COR-L47 (cell line): ENCODE results near the gene PTH.

ENCODE experiments used
- DNase-seq: peaks from one replicate; lab custom pipeline; 2025; lab: John Stamatoyannopoulos, UW

The PTH gene

GRCh38 chr11:13495929-13496328, at the start of gene PTH:
TSS of gene PTH (minus strand) at chr11:13495997. CDS start at chr11:13492855, 3,142 bp downstream.
- DNase-seq = no peak

GRCh38 chr11:13538044-13538443, 42.2 kb upstream of the PTH start:
- DNase-seq = no peak

DNA sequence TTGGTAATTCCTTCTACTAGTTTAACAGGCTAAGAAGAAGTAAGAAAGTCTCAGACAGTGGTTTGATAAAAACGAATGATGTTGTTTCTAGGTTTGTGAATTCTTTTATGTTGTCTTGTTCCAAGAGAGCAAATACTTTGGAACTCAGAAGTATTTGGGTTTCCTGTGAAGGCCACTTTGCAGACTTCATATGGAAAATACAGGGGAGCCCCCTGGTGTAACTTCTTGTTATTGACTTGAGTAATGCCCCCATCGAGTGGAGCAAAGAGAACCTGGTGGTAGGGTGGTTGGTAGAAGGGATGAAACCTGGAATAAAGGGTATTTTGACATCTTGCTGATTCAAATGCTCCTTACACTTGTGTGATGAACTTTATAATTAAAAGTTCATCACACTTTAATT, 40.0 kb upstream of the PTH start:
- DNase-seq = no peak

DNA sequence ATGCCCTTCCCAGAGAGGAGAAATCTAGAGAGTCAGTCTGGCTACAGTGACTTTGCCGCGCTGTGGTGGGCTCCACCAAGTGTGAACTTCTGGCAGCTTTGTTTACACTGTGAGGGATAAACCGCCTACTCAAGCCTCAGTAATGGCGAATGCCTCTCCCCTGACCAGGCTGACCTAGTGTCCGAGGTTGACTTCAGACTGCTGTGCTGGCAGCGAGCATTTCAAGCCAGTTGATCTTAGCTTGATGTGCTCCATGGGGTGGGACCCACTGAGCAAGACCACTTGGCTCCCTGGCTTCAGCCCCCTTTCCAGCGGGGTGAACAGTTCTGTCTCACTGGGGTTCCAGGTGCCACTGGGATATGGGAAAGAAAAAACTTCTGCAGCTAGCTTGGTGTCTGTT, 38.6 kb upstream of the PTH start:
- DNase-seq = no peak

DNA sequence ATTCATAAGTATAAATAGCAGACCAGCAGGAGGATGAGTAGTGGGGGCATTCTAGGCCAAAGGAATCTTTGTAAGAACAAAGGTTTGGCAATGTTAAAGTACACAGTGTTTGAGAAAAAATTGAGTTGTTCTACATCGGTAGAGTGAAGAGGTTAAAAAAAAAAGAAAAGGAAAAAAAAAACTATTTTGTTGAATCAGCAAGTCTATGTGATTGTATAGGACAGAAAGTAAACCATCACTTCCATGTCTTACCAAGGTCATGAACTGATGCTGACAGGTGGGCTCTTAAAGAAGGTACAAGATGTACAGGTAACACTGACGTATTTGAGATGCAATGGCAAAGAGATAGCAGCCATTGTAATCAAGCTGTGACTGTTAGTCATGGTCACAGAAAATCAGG, 29.5 kb upstream of the PTH start:
- no peak for DNase-seq

- DNase-seq = no peak
Measured at GRCh38 chr11:13503393-13503792, 7.6 kb upstream of the PTH start.

DNA sequence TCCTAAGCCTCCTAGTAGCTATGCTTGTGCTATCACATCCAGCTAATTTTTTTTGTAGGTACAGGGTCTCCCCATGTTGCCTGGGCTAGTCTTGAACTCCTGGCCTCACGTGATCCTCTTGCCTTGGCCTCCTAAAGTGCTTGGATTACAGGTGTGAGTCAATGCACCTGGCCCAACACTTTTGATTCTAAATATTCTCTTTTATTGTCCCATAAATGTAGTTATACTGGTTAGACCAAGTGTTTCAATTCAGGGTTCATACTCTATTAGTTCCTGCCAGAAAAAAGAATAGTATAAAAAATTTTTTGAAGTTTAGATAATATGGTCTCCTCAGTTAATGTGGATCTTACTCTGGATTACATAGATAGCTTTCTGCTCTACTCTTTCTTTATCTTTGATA, 6.7 kb upstream of the PTH start:
- DNase-seq = no peak

- DNase-seq = no peak
Measured at GRCh38 chr11:13494051-13494450, 1.7 kb downstream of the PTH start.

- DNase-seq = no peak
Measured at GRCh38 chr11:13487661-13488030, 8.2 kb downstream of the PTH start.

- DNase-seq = no peak
Measured at GRCh38 chr11:13486926-13487660, 8.7 kb downstream of the PTH start.

GRCh38 chr11:13480198-13480597, 15.6 kb downstream of the PTH start:
- no peak for DNase-seq

DNA sequence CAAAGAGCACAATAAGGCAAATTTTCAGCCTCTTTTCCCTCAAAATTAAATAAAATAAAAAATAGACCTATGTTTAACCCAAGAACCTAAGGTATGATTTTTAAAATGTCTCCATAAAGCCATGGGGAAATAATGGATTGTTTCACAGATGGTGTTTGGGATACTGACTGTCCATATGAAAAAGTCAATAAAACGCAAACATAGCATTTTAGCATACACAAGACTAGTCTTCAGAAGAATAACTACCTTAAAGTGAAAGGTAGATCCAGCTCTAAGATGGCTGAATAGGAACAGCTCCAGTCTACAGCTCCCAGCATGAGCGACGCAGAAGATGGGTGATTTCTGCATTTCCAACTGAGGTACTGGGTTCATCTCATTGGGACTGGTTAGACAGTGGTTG, 16.1 kb downstream of the PTH start:
- no peak for DNase-seq

DNA sequence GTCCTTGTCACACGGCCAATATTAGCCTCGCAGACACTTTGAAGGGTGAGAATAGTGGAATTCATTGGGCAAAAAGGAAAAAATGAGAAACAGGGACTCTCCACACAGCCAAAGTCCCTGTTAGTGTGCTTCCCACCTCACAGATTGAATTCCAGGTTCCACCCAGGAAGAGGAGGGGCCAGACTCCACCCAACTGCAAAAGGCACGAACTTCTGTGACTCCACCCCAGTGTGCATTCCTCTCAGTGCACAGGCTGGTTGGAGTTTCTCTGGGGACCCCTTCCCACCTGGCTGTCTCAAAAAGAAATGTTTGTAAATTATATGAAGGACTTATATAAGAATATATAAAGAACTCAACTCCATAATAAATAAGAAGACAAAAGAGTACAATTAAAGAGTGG, 20.7 kb downstream of the PTH start:
- no peak for DNase-seq

DNA sequence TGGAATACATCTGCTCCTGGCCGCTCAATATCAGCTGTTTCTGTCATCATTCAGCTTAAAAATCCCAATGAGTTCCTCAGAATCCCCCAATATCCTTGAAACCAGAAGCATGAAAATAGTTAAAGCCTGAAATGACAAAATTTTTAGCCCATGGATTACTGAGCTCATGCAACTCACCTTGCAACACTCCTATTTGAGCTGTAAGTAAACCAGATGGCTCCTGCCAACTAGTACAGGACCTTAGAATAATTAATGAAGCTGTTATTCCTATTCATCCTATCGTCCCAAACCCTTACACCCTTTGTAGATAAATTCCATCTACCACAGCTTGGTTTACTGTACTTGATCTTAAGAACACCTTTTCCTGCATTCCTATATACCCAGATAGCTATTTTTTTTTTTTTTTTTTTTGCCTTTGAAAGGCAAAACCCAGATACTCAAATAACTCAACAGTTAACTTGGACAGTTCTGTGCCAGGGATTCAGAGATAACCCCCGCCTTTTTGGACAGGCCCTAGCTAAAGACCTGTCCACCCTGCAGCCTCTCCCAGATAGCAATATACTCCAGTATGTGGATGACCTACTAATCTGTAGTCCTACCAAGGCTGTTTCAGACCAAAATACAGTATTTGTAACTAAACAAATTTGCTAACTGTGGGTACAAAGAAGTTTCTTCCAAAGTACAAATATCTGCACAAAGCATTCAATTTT, 22.6 kb downstream of the PTH start:
- no peak for DNase-seq

DNA sequence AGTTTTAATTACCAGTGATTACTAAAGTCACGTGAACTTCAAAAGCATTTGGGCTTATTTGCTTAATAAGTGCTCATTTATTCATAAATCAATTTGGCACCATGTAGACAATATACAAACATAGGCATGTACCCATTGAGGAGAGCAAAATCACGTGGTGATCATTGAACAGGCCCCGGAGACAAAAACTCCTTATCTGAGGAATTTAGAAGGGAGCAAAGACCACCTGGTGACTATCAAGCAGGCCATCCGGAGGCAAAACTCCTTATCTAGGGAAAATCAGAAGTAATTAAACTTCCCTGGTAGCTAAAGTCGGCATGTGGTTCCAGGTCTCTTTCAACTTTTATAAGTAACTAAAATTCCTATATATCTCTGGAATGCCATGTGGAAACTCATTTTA, 27.0 kb downstream of the PTH start:
- no peak for DNase-seq

DNA sequence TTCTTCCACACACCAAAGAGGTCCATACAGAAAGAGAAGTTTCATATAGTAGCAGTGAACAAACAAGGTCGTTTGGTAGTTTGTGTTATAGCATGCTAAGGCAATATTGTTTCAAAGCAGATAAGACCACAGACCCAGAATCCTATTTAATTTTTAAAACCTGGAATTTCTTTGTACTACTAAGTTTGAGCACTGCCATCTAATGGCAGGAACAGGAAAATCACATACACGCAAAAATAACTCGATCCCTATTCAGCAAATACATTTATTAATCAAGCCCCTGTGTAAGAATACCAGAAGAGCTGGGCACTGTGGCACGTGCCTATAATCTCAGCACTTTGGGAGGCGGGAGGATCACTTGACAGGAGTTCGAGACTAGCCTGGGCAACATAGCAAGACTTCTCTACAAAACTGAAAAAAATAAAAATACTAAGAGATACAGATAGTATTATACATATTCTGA, 29.9 kb downstream of the PTH start:
- DNase-seq = peak; percentile 37

DNA sequence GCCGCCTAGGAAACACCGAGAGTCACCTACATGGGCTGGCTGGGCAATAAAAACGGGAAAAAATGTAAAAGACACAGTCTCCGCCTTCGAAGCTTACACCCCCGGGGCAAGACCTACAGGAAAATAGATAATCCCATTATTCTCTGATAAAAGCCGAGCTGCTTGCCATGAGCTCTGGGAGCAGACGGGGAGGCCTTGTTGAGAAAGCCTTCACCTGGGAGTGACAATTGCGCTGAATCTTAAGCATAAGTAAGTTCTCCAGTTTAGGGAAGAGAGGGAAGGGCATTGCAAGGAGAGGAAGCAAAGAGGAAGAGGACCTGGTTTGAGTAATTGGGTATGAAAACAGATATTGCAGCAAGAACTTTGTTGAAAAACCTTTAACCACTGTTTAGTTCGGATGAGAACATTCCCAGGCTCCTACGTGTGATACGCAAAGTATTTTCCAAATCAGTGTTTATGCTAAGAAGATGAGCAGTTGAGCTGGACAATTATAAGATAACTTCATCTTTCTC, 32.0 kb downstream of the PTH start:
- DNase-seq = no peak

- DNase-seq = peak; percentile 94
Measured at GRCh38 chr11:13462901-13463778, 32.7 kb downstream of the PTH start, which contains the start of gene BTBD10. TSS of gene BTBD10 (minus strand) at chr11:13463222. CDS start at chr11:13445124, 18,098 bp downstream.

DNA sequence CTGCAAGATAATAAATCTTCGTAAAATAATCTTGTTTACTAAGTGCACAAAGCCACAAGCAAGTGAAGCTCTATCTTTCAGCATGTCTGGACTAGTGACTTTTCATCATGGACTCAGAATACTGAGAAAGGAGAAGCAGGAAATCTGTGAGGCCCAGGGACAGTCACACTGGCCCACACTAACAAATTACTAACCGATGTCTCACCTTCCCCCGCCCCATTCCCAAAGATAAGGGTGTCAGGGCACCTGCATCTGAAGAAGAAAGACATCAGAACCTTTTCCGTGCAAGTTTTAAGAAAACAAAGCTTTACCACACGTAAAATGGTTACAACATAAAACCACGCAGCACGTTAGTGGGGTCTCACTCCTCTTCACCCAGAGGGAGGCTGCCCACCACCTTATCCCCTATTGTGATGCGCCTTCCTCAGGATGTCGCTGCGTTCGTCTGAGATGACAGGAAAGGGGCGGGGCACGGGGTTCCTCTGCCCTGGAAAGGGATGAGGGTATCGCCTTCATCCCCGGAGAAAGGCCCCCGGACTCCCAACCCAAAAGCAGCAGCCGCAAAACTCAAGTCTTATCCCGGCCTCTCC, 33.4 kb downstream of the PTH start:
- peak; percentile 59 for DNase-seq

DNA sequence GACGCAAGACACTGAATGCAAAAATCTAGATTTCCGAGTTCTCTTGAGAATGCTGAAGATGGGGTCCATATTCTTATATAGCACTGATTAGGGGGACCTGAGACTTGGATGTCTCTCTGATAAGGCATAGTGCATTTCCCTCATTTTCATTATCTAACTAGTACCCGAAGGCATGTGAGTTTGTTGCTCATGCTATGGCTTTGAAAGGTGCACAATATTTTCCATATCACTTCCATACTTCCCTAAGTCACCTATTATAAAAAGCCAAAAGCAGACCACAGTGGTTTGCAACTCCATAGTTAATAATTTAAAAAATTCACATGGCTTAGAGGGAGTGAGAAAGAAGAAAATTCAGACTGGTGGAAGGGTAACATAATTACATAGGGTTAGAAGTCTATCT, 34.5 kb downstream of the PTH start:
- no peak for DNase-seq

GRCh38 chr11:13450832-13451397, 44.9 kb downstream of the PTH start:
- no peak for DNase-seq

GRCh38 chr11:13449522-13449921, 46.3 kb downstream of the PTH start:
- no peak for DNase-seq
